ENCODE measurements around the gene OPA1.

Gene OPA1, protein sequence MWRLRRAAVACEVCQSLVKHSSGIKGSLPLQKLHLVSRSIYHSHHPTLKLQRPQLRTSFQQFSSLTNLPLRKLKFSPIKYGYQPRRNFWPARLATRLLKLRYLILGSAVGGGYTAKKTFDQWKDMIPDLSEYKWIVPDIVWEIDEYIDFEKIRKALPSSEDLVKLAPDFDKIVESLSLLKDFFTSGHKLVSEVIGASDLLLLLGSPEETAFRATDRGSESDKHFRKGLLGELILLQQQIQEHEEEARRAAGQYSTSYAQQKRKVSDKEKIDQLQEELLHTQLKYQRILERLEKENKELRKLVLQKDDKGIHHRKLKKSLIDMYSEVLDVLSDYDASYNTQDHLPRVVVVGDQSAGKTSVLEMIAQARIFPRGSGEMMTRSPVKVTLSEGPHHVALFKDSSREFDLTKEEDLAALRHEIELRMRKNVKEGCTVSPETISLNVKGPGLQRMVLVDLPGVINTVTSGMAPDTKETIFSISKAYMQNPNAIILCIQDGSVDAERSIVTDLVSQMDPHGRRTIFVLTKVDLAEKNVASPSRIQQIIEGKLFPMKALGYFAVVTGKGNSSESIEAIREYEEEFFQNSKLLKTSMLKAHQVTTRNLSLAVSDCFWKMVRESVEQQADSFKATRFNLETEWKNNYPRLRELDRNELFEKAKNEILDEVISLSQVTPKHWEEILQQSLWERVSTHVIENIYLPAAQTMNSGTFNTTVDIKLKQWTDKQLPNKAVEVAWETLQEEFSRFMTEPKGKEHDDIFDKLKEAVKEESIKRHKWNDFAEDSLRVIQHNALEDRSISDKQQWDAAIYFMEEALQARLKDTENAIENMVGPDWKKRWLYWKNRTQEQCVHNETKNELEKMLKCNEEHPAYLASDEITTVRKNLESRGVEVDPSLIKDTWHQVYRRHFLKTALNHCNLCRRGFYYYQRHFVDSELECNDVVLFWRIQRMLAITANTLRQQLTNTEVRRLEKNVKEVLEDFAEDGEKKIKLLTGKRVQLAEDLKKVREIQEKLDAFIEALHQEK

GRCh38 chr3:193592841-193593667 is at the start of gene OPA1:
Gene OPA1 (plus strand): TSS chr3:193593208. CDS start chr3:193593378, 170 bp downstream.
- H3K9ac ChIP-seq (ENCODE audit: low read length in 5 of 5): peak within 1 kb of the TSS; percentile 88 to 97 (median 93)
- H3K9me3 ChIP-seq (ENCODE audit: control insufficient read depth in 5 of 5, low read length in 5 of 5): no peaks in the 10 kb centered on the region

GRCh38 chr3:193544289-193544688 is 48.7 kb upstream of the OPA1 start:
- Histone ChIP-seq H3K27ac (ENCODE audit: low read depth, low read length) (no peak overlapping the region), H3K36me3 (ENCODE audit: control insufficient read depth in 5 of 5, insufficient read depth in 5 of 5, low read length in 5 of 5) (no peaks in the 10 kb centered on the region)

More at GRCh38 chr3:193592841-193593667, at the start of gene OPA1:
- H3K4me3 ChIP-seq (ENCODE audit: low read depth in 1 of 5, low read length in 5 of 5): peak within 1 kb of the TSS; percentile 78 to 94 (median 87)
- peaks cover 0 to 9% (median 7%) of the 10 kb centered on the region in 5 donors for H3K36me3 ChIP-seq (ENCODE audit: control insufficient read depth in 5 of 5, insufficient read depth in 5 of 5, low read length in 5 of 5)
- H3K4me1 ChIP-seq (ENCODE audit: control insufficient read depth in 5 of 5, insufficient read depth in 5 of 5, low read length in 5 of 5): peaks cover 2 to 29% (median 27%) of the 10 kb centered on the region in 5 donors
- no peaks in the 10 kb centered on the region for H3K27me3 ChIP-seq (ENCODE audit: control insufficient read depth in 5 of 5, insufficient read depth in 4 of 5, low read length in 5 of 5)
- H3K27ac ChIP-seq (ENCODE audit: low read depth, low read length): peak within 1 kb of the TSS; percentile 88

DNA sequence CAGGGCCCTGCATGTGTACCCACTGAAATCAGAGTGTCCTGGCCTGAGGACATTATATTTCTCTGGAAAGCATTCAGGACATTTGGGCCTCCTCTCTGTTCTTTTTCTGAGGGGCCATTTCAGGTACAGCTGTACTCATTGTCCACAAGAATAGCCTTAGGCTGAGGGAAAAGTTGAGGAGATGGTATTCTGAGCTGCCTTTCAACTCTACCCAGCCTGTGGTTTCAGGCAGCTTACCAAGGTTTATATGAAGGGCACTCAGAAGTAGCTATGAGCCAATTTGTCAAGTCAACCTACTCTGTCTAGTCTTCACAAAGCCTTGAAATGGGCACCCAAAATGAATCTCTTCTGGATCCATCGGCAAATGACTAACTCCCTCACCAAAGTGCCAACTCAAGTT is 47.7 kb upstream of the OPA1 start:
- Histone ChIP-seq H3K36me3 (ENCODE audit: control insufficient read depth in 5 of 5, insufficient read depth in 5 of 5, low read length in 5 of 5) (no peaks in the 10 kb centered on the region), H3K27me3 (ENCODE audit: control insufficient read depth in 5 of 5, insufficient read depth in 4 of 5, low read length in 5 of 5) (no peaks in the 10 kb centered on the region), H3K9me3 (ENCODE audit: control insufficient read depth in 5 of 5, low read length in 5 of 5) (peaks cover 0 to 12% (median 9%) of the 10 kb centered on the region in 5 donors), H3K9ac (ENCODE audit: low read length in 5 of 5) (no peak overlapping the region), H3K4me1 (ENCODE audit: control insufficient read depth in 5 of 5, insufficient read depth in 5 of 5, low read length in 5 of 5) (no peaks in the 10 kb centered on the region), H3K4me3 (ENCODE audit: low read depth in 1 of 5, low read length in 5 of 5) (no peak overlapping the region), H3K27ac (ENCODE audit: low read depth, low read length) (no peak overlapping the region)

More at GRCh38 chr3:193544289-193544688, 48.7 kb upstream of the OPA1 start:
- Histone ChIP-seq H3K9ac (ENCODE audit: low read length in 5 of 5) (no peak overlapping the region), H3K4me1 (ENCODE audit: control insufficient read depth in 5 of 5, insufficient read depth in 5 of 5, low read length in 5 of 5) (no peaks in the 10 kb centered on the region), H3K4me3 (ENCODE audit: low read depth in 1 of 5, low read length in 5 of 5) (no peak overlapping the region), H3K9me3 (ENCODE audit: control insufficient read depth in 5 of 5, low read length in 5 of 5) (peaks cover 0 to 12% (median 9%) of the 10 kb centered on the region in 5 donors), H3K27me3 (ENCODE audit: control insufficient read depth in 5 of 5, insufficient read depth in 4 of 5, low read length in 5 of 5) (no peaks in the 10 kb centered on the region)

GRCh38 chr3:193546129-193546528 is 46.9 kb upstream of the OPA1 start:
- Histone ChIP-seq H3K9ac (ENCODE audit: low read length in 5 of 5) (no peak overlapping the region), H3K27ac (ENCODE audit: low read depth, low read length) (no peak overlapping the region), H3K4me1 (ENCODE audit: control insufficient read depth in 5 of 5, insufficient read depth in 5 of 5, low read length in 5 of 5) (no peaks in the 10 kb centered on the region), H3K27me3 (ENCODE audit: control insufficient read depth in 5 of 5, insufficient read depth in 4 of 5, low read length in 5 of 5) (no peaks in the 10 kb centered on the region), H3K36me3 (ENCODE audit: control insufficient read depth in 5 of 5, insufficient read depth in 5 of 5, low read length in 5 of 5) (no peaks in the 10 kb centered on the region), H3K9me3 (ENCODE audit: control insufficient read depth in 5 of 5, low read length in 5 of 5) (peaks cover 0 to 12% (median 9%) of the 10 kb centered on the region in 5 donors), H3K4me3 (ENCODE audit: low read depth in 1 of 5, low read length in 5 of 5) (peak overlapping the region in 1 of 5 donors; percentile 25)

DNA sequence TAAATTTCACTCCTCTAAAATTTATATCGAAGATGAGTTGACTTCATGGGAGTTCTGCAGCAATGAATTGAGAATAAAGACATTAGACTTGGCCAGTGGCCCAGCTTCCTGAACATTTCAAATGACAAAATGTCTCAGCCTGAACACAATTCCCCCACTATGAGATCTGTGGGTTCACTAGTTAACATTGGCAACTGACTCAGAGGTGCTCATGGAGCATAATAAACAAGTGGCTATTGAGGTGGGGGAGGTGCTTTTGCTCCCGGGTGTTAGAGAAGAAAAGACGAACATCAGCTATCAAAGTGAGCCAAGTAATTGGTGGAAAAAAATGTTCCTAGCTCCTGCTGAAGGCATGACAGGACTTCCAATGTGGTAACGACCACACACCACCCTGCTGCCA is 44.6 kb upstream of the OPA1 start:
- Histone ChIP-seq H3K36me3 (ENCODE audit: control insufficient read depth in 5 of 5, insufficient read depth in 5 of 5, low read length in 5 of 5) (no peaks in the 10 kb centered on the region), H3K27ac (ENCODE audit: low read depth, low read length) (no peak overlapping the region), H3K4me1 (ENCODE audit: control insufficient read depth in 5 of 5, insufficient read depth in 5 of 5, low read length in 5 of 5) (no peaks in the 10 kb centered on the region), H3K9me3 (ENCODE audit: control insufficient read depth in 5 of 5, low read length in 5 of 5) (peaks cover 0 to 12% (median 9%) of the 10 kb centered on the region in 5 donors), H3K9ac (ENCODE audit: low read length in 5 of 5) (no peak overlapping the region), H3K4me3 (ENCODE audit: low read depth in 1 of 5, low read length in 5 of 5) (no peak overlapping the region), H3K27me3 (ENCODE audit: control insufficient read depth in 5 of 5, insufficient read depth in 4 of 5, low read length in 5 of 5) (no peaks in the 10 kb centered on the region)

DNA sequence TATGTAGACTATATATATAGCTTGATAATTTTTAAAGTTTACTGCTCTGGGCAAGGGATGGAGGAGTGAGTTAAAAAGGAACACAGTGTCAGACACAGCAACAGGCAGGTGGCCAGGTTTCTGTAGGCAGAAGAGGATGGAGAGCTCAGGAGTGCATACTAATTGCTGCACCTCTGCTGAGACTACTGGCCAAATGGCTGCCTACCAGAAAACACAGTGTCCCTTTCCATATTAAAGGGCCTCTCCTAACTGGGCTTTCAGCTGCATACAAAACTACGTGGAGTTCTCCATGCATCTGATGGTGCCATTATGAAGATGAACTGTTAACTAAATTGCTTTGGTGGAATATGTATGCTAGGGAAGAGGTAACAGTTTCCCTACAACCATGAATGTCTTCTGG is 40.1 kb upstream of the OPA1 start:
- H3K9ac ChIP-seq (ENCODE audit: low read length in 5 of 5): no peak overlapping the region
- no peaks in the 10 kb centered on the region for H3K9me3 ChIP-seq (ENCODE audit: control insufficient read depth in 5 of 5, low read length in 5 of 5)
- no peaks in the 10 kb centered on the region for H3K27me3 ChIP-seq (ENCODE audit: control insufficient read depth in 5 of 5, insufficient read depth in 4 of 5, low read length in 5 of 5)
- no peak overlapping the region for H3K4me3 ChIP-seq (ENCODE audit: low read depth in 1 of 5, low read length in 5 of 5)
- H3K27ac ChIP-seq (ENCODE audit: low read depth, low read length): no peak overlapping the region
- no peaks in the 10 kb centered on the region for H3K36me3 ChIP-seq (ENCODE audit: control insufficient read depth in 5 of 5, insufficient read depth in 5 of 5, low read length in 5 of 5)
- H3K4me1 ChIP-seq (ENCODE audit: control insufficient read depth in 5 of 5, insufficient read depth in 5 of 5, low read length in 5 of 5): no peaks in the 10 kb centered on the region

DNA sequence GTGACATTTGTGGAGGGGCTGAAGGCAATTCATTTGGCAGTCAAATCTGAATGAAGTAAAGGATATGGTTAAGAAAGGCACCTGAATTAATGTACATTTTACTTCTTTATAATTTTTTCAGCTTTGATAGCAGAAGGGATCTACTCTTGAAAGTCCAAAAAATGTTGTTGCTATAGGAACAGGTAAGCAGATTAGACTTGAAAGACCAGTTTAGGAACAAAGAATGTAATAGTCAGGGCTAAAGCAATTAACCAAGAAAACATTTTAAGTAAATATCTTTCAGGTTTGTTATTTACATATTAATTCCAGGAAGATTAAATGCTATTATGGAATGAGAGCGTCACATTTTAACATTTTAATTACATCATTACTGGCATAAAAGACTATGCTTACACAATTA is 39.4 kb upstream of the OPA1 start:
- Histone ChIP-seq H3K27ac (ENCODE audit: low read depth, low read length) (no peak overlapping the region), H3K27me3 (ENCODE audit: control insufficient read depth in 5 of 5, insufficient read depth in 4 of 5, low read length in 5 of 5) (no peaks in the 10 kb centered on the region), H3K4me3 (ENCODE audit: low read depth in 1 of 5, low read length in 5 of 5) (no peak overlapping the region), H3K9me3 (ENCODE audit: control insufficient read depth in 5 of 5, low read length in 5 of 5) (no peaks in the 10 kb centered on the region), H3K4me1 (ENCODE audit: control insufficient read depth in 5 of 5, insufficient read depth in 5 of 5, low read length in 5 of 5) (no peaks in the 10 kb centered on the region), H3K9ac (ENCODE audit: low read length in 5 of 5) (no peak overlapping the region), H3K36me3 (ENCODE audit: control insufficient read depth in 5 of 5, insufficient read depth in 5 of 5, low read length in 5 of 5) (no peaks in the 10 kb centered on the region)

DNA sequence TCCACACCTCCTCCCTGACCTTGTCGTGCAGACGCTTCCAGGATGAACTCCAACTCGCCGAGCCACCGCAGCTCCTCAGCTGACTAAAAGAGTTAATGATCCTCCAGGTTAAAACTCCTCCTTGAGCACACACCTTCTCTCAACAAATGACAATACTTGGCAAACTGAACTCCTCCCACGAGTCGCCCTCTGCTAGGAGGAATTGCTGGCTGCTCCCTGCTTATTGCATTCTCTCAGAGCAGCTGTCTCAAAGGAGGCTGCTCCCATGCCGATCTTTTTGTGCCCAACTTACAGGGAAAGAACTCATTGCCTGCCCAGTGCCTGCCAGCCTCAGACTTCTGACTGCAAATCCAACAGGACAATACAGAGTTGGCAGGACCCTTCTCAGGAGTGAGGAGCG is 38.2 kb upstream of the OPA1 start, which contains the start of gene ATP13A4:
TSS of gene ATP13A4 (minus strand) at position 85 of the 400 bp plus-strand sequence. CDS start 96 bp downstream, outside the sequence.
- no peak within 1 kb of the TSS for H3K27ac ChIP-seq (ENCODE audit: low read depth, low read length)
- H3K4me1 ChIP-seq (ENCODE audit: control insufficient read depth in 5 of 5, insufficient read depth in 5 of 5, low read length in 5 of 5): no peaks in the 10 kb centered on the region
- no peak within 1 kb of the TSS for H3K9ac ChIP-seq (ENCODE audit: low read length in 5 of 5)
- no peaks in the 10 kb centered on the region for H3K27me3 ChIP-seq (ENCODE audit: control insufficient read depth in 5 of 5, insufficient read depth in 4 of 5, low read length in 5 of 5)
- no peaks in the 10 kb centered on the region for H3K36me3 ChIP-seq (ENCODE audit: control insufficient read depth in 5 of 5, insufficient read depth in 5 of 5, low read length in 5 of 5)
- H3K4me3 ChIP-seq (ENCODE audit: low read depth in 1 of 5, low read length in 5 of 5): no peak within 1 kb of the TSS
- H3K9me3 ChIP-seq (ENCODE audit: control insufficient read depth in 5 of 5, low read length in 5 of 5): no peaks in the 10 kb centered on the region

DNA sequence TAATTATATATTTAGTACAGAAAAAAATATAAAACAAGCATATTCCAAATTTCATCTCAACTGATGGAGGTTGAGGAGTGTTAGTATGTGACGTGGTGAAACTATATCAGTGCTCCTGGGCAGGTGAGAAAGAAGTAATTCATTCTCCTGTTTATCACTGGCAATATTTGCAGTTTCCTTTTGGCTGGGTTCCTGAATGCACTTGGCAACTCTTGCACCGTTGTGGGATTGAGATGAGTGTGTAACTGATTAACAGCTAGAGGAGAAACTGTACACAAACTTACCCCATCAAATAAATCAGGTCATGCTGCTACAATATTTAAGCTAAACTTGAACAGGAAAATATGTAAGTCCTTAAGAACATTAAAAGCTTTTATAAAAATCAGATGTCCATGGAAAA is 36.2 kb upstream of the OPA1 start:
- Histone ChIP-seq H3K36me3 (ENCODE audit: control insufficient read depth in 5 of 5, insufficient read depth in 5 of 5, low read length in 5 of 5) (no peaks in the 10 kb centered on the region), H3K9me3 (ENCODE audit: control insufficient read depth in 5 of 5, low read length in 5 of 5) (no peaks in the 10 kb centered on the region), H3K4me1 (ENCODE audit: control insufficient read depth in 5 of 5, insufficient read depth in 5 of 5, low read length in 5 of 5) (peaks cover 0 to 7% (median 5%) of the 10 kb centered on the region in 5 donors), H3K4me3 (ENCODE audit: low read depth in 1 of 5, low read length in 5 of 5) (no peak overlapping the region), H3K27me3 (ENCODE audit: control insufficient read depth in 5 of 5, insufficient read depth in 4 of 5, low read length in 5 of 5) (no peaks in the 10 kb centered on the region), H3K27ac (ENCODE audit: low read depth, low read length) (no peak overlapping the region), H3K9ac (ENCODE audit: low read length in 5 of 5) (no peak overlapping the region)
